ENCODE results near the gene GPR158.
A peak's percentile ranks its signal among the peaks of the same experiment; 100 is the strongest.
"Not testable (repeated sequence)": the region's sequence is repeated elsewhere in the genome, so short reads cannot be mapped to it uniquely, and the experiment has no call there.

GPR158 gene

GRCh38 chr10:25174461-25175230 is at the start of gene GPR158:
GPR158 (plus strand) TSS chr10:25175001; CDS start chr10:25175421, 420 bp downstream.
- DNase-seq, result peak; percentile 72 to 91

- DNase-seq, result peak in 1 of 2 experiments; percentile 5
These were observed 49.6 kb upstream of the GPR158 start for GRCh38 chr10:25125201-25125611.

- no peak for DNase-seq
These were observed 45.2 kb upstream of the GPR158 start for GRCh38 chr10:25129592-25129991.

- no peak for DNase-seq
These were observed 43.9 kb upstream of the GPR158 start for GRCh38 chr10:25130906-25131305.

GRCh38 chr10:25142116-25142864 is 32.5 kb upstream of the GPR158 start:
- DNase-seq, result no peak

GRCh38 chr10:25157650-25158049 is 17.2 kb upstream of the GPR158 start:
- DNase-seq, result no peak

GRCh38 chr10:25159591-25159990 is 15.2 kb upstream of the GPR158 start:
- peak in 1 of 2 experiments; percentile 28 for DNase-seq

GRCh38 chr10:25162391-25162790 is 12.4 kb upstream of the GPR158 start:
- DNase-seq, result no peak

GRCh38 chr10:25163464-25163863 is 11.3 kb upstream of the GPR158 start:
- not testable (repeated sequence) for DNase-seq

- DNase-seq, result no peak
These were observed 5.1 kb upstream of the GPR158 start for GRCh38 chr10:25169740-25170139.

GRCh38 chr10:25170627-25171026 is 4.2 kb upstream of the GPR158 start:
- no peak for DNase-seq

- no peak for DNase-seq
These were observed 973 bp downstream of the GPR158 start for GRCh38 chr10:25175527-25176420.

- DNase-seq, result no peak
These were observed 1.7 kb downstream of the GPR158 start for GRCh38 chr10:25176421-25176968.

- no peak for DNase-seq
These were observed 2.4 kb downstream of the GPR158 start for GRCh38 chr10:25177093-25177753.

GRCh38 chr10:25177754-25178135 is 2.9 kb downstream of the GPR158 start:
- DNase-seq, result no peak

GRCh38 chr10:25178411-25178810 is 3.6 kb downstream of the GPR158 start:
- DNase-seq, result no peak

GRCh38 chr10:25180801-25181200 is 6.0 kb downstream of the GPR158 start:
- no peak for DNase-seq

- DNase-seq, result no peak
These were observed 7.8 kb downstream of the GPR158 start for GRCh38 chr10:25182636-25183035.

GRCh38 chr10:25191162-25191895 is 16.5 kb downstream of the GPR158 start:
- DNase-seq, result no peak

- no peak for DNase-seq
These were observed 23.4 kb downstream of the GPR158 start for GRCh38 chr10:25198151-25198550.

GRCh38 chr10:25206693-25207414 is 32.1 kb downstream of the GPR158 start:
- DNase-seq, result peak in 1 of 2 experiments; percentile 27
